HPDE6-E6E7 (cell line): ENCODE data around the gene CYB5R3.
A peak's percentile ranks its signal among the peaks of the same experiment; 100 is the strongest.

Source experiments
- DNase-seq: peaks from one replicate; pipeline ENCODE4 v3.0.0; 2011; ENCODE audit warnings: missing footprints; ENCODE audit errors: extremely low spot score

The CYB5R3 gene

GRCh38 chr22:42649246-42650099 is at the start of gene CYB5R3:
CYB5R3 (minus strand) TSS chr22:42649392; CDS start chr22:42649315, 77 bp downstream.
- peak; percentile 79 for DNase-seq

GRCh38 chr22:42697542-42698013 is 48.4 kb upstream of the CYB5R3 start:
- DNase-seq, result peak; percentile 85

DNA sequence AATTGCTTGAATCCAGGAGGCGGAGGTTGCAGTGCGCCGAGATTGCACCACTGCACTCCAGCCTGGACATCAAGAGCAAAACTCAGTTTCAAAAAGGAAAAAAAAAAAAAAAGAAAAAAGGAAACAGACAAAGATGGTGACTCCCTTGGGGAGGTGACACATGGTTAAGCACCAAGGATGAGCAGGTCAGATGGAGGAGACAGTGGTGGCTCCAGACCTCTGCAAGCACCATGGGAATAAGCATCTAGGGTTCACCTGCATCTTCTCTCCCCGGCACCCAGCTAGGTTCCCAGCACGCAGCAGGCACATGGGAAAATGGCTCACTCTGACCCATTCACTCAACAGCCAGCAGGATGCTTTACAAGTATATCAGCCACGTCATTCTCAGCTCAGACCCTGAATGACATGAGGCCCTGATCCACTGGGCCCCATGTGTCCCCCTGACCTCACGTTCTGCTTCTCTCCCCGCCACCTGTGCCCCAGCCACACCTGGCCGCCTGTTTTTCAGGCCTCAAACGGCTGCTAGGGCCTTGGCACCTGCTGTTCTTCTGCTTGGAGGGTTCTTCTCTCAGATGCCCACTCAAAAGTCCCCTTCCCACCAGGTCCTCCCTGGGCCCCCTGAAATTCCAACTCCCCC is 47.3 kb upstream of the CYB5R3 start:
- DNase-seq, result no peak

GRCh38 chr22:42695294-42695693 is 46.1 kb upstream of the CYB5R3 start:
- DNase-seq, result no peak

GRCh38 chr22:42693763-42694683 is 44.8 kb upstream of the CYB5R3 start:
- no peak for DNase-seq

- no peak for DNase-seq
Observed at GRCh38 chr22:42693055-42693762, 44.0 kb upstream of the CYB5R3 start.

DNA sequence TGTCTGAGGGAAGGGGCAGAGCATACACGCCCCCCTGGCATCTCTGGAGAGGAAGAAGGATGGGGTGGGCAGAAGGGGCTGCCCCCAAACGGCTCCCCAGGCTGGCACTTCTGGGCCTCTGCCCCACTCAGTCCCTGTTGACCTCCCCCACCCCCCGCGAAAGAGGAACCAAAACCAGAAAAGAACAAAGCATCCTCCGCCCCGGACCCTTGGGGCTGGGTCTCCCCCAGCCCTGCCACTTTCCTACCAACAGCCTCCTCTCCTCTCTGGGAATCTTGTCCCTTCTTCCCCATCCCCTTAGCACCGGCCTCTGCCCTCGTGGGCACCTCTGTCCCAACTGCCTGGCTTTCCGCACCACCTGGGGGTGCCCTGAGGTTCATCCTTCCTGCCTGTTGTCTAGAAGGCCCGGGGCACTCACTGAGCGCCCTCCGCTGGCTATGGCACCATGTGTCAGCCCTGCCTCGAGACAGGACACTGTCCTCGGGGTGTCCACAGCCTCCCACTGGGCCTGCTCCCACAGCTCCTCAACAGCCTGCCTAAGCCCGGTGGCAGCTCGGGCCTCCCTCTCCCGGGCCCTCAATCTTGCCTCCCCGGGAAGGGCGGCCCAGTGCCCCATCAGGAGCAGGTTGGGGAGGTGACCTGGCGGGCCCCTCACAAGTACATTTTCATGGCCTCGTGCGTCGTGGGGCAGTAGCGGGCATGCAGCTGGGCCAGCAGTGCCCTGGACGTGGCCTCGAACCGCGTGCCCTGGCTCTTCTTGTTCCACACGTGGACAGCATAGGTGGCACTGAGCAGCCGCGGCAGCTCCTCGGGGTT is 43.3 kb upstream of the CYB5R3 start:
- no peak for DNase-seq

- no peak for DNase-seq
Observed at GRCh38 chr22:42691440-42691839, 42.2 kb upstream of the CYB5R3 start.

DNA sequence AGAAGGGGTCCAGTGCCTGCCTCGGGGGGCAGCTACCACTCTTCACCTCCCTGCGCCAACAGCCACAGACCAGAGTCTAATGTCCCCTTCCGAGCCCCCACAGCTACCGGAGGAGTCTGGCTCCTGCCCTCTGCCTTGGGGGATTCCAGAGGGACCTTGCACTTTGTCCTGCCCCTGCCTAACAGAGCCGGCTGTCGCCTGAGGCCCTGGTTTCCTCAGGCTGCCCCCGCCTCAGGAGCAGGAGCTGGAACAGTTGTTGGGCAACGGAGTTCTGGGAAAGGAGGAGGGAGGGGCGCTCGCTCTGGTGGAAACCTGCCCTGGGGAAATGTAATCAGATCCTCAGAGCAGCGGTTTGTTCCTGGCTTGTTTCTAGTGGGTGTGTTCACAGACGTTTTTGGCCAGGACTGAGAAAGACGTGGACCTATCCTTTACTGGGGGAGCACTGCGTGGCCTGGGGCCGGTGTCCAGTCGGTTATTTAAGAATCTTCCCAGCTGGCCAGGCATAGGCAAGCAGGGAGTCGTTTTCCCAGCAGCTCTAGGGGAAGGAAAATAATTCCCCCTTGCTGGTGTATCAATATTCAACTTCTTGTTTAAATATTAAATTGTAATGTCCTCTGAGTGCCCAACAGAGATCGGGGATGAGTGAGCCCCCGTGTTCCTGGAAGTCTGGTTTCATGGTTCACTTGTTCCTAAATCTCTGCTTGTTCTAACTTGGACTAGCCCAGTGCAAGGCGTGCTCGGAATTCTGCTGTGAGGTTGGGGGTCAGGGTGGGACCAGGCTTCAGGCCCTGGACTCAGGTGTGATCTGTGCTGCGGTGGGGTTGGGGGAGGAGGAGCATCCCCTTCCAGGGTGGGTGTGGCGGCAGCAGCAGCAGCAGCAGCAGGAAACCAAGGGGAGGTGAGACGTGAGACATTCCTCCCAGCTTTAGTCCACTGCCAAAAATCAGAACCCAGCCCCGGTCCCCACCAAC is 39.3 kb upstream of the CYB5R3 start:
- DNase-seq, result peak; percentile 70

GRCh38 chr22:42686756-42687491 is 37.7 kb upstream of the CYB5R3 start:
- no peak for DNase-seq

DNA sequence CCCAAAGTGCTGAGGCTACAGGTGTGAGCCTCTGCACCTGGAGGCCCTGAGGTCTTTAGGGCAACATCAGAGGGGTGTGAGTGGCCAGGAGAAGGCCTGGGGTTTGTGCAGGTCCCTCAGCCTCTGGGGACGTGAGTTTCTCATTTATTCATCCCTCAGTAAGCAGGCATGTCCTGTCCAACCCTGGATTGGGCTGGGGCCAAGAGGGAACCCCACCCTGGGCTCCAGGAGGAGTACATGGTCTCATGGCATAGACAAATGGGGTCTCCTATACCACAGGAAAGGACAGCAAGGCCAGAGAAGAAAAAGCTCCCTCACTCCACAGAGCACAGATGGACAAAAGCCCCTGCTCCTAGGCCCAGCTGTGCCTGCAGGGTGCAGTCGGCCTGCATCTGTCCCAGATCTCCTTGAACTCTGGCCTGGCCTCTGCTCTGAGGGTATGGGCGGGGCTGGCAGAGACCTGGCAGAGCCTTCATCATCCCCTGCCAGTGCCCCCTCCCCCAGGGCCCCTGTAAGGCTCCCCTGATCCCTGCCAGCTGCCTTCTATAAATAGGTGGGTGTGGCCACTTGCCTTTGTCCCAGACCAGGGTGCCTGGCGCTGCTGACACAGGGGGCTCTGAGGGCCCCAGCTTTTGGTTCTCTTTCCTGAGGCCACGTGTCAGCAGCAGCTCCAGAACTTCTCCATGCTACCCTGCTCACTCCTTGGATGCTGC is 36.9 kb upstream of the CYB5R3 start:
- DNase-seq, result no peak

- no peak for DNase-seq
Observed at GRCh38 chr22:42684462-42685195, 35.4 kb upstream of the CYB5R3 start.

DNA sequence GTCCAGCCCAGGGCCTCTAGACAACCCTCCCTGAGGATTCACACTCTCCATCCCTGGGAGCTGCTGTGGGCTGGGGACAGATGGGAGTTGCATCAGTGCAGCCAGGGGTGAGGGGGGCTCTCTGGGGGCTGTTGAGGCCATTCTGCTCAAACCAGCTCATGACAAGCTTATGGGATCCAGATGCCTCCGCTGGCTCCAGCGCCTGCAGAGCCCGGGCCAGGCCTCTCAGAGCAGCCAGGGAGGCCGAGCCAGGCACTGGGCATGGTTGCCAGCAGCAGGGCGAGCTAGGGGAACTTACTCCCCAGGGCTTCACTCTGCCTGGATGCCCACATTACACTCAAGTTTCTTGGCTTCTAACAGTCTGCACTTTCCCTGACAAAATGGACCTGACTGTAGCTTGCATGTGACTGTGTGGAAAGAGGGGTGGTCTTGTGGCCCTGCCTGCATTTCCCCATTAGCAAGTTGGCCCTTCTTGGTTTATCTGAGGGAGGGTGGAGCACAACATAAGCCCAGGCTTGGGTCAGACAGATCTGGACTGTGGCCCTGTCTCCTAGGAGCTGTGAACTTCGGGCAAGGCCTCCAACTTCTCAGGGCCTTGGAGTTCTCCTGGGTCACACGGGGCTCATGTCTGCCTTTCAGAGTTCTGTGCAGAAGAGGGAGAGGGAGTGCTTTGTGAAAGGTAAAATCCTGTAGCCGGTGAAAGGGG is 34.5 kb upstream of the CYB5R3 start:
- DNase-seq, result no peak

- DNase-seq, result no peak
Observed at GRCh38 chr22:42682113-42682851, 33.1 kb upstream of the CYB5R3 start.

- DNase-seq, result peak; percentile 91
Observed at GRCh38 chr22:42680648-42681047, 31.5 kb upstream of the CYB5R3 start.

DNA sequence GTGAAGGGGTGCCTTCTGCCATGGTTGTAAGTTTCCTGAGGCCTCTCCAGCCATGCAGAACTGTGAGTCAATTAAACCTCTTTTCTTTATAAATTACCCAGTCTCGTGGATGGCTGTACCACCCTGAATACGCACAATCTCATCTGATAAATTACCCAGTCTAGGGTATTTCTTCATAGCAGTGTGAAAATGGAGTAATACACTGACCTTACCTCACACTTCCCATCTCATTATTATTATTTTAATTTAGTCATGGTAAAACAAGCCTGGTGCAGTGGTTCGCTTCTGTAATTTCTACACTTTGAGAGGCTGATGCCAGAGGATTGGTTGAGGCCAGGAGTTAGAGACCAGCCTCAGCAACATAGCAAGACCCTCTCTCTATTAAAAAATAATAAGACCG is 30.5 kb upstream of the CYB5R3 start:
- DNase-seq, result no peak
